NCI-H2029 (cell line): ENCODE data around the gene SUN1.

Source experiments
- DNase-seq: peaks from one replicate; lab custom pipeline; 2025; lab: John Stamatoyannopoulos, UW

Gene SUN1

DNA sequence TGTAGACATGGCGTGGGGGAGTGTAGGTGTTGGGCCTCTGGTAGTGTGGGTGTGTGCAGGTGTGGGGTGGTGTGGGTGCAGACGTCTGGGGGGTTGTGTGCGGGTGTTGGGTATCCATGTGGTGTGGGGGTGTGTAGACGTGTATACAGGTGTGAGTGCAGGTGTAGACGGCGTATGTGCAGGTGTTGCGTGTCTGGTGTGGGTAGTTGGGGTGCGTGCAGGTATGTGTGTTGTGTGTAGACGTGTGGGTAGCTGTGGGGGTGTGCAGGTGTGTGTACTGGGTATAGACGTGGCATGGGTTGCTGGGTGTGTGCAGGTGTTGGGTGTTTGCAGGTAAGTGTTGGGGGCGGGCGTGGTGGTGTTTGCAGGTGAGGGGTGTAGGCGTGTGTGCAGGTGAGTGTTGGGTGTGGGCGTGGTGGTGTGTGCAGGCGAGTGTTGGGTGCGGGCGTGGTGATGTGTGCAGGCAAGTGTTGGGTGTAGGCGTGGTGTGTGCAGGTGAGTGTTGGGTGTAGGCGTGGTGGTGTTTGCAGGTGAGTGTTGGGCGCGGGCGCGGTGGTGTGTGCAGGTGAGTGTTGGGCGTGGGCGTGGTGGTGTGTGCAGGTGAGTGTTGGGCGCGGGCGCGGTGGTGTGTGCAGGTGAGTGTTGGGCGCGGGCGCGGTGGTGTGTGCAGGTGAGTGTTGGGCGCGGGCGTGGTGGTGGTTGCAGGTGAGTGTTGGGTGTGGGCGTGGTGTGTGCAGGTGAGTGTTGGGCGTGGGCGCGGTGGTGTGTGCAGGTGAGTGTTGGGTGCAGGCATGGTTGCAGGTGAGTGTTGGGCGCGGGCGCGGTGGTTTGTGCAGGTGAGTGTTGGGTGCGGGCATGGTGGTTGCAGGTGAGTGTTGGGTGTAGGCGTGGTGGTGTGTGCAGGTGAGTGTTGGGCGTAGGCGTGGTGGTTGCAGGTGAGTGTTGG, 60.6 kb downstream of the SUN1 start:
- DNase-seq, result no peak

DNA sequence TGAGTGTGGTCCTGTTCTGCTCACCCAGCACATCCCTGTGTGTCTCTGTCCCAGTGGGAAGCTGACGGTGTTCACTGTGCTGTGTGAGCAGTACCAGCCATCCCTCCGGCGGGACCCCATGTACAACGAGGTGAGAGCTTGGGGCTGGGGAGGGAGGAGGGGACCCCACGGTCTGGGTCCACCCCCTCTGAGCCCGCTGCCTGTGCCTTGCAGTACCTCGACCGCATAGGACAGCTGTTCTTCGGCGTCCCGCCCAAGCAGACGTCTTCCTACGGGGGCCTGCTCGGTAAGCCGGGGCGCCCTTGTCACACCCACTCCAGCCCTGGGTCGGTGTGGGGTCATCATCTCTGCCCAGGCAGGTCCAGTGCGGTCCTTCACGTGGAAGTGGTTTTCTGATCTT, 61.4 kb downstream of the SUN1 start:
- DNase-seq, result no peak

DNA sequence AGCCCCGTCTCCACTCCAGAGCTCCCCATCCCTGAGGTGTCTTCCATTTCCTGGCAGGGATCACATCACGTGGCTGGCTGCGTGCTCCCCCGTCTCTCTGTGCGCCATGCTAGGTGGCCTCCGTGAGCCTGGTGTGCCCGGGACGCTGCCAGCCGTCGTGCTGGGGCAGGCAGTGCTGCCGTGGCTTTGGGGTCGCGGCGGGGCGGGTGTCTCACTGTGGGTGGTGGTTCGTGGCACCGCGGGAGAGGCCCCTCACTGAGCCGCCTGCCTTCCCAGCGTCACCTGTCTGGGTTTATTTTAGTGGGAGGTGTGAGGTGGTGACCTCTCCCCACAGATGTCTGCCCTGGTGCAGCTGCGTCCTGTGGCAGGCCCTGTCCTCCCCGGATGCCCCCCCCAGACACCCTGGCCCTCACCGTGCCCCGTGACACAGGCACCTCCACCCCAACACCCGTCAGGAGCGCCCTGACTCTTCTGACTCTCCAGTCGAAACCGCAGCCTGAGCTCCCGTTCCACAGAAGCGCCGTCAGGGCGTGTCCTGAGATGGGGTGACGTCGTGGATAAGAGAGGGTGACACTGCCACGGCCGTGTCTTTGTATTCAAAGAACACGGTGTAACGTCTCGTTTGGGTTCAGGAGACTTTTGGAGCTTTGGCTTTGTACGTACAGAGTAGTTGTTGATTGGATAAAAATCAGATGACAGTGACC, 62.0 kb downstream of the SUN1 start:
- DNase-seq, result no peak

DNA sequence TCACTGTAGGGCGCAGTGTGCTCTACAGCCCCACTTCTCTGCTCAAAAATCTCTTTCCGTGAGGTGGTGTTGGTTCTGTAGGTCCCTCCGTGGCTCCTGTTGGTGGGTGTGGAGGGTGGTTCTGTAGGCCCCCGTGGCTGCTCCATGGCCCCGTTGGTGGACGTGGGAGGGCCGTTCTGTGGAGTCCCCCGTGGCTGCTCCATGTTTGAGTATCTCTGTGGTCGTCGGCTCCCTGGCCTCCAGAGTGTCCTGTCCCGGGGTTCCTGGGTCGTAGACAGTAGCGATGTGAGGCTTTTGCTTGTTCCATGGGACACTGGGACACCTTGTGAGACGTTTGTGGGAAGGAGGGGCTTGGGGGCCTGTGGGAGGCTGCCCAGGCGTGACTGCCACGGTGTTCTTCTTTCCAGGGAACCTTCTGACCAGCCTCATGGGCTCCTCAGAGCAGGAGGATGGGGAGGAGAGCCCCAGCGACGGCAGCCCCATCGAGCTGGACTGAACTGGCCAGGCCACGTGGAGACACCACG, 62.7 kb downstream of the SUN1 start:
- no peak for DNase-seq

DNA sequence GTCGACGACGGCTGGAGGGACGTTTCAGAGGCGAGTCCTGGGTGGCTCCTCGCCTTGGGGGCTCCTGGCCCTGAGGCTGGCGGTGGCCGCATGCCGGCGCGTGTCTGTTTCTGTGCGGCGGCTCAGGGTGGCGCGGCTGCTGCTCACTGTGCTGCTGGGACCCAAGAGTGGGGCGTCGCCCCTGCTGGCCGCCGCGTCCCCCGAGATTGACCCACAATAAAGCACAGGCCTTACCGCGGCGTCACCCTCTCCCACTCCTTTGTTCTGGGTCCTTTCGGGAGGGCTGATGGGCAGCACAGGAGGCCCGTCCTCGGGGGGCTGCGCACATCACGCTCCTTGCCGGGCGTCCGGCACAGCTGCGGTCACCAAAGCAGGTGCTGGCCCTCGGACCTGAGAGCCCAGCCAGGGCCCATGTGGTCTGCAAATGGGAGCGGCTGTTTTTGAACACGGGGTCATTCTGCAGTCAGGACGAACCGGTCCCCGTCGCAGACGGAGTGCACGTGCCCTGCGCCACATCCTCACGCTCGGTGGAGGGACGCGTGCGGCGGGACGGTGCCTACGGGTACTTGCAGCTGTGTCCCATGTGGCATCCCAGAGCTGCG, 63.3 kb downstream of the SUN1 start:
- no peak for DNase-seq

DNA sequence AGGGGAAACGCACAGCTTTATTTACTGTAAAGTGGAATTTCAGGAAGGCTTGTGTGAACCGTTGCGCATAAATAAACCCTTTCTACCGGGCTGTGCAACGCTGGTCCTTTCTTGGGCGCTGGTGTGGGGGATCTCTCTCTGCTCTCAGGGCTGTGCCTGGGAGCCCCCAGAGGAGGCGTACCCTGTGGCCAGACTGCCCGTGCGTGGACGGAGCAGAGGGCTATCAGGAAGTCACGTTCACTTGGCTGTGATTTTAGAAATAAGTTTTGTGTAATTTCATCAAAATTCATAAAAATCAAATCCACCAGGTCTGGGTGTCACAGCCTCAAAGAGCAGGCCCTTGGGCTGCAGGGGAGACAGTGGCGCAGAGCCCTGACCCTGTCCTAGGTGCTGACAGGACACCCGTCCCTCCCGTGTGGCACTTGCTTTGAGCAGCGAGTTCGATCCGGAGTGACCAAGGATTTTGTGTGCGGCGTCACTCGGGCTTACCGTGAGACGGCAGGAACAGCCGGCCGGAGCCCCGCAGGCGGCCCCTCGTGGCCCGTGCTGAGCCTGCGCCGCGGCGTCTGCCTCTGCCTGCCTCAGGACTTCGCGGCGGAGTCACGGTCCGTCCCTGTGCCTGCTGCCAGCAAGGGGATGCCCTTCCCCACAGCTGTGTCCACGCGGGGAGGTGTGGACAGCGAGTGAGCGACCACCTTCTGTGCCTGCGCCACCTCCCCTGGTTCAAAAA, 64.2 kb downstream of the SUN1 start:
- no peak for DNase-seq

DNA sequence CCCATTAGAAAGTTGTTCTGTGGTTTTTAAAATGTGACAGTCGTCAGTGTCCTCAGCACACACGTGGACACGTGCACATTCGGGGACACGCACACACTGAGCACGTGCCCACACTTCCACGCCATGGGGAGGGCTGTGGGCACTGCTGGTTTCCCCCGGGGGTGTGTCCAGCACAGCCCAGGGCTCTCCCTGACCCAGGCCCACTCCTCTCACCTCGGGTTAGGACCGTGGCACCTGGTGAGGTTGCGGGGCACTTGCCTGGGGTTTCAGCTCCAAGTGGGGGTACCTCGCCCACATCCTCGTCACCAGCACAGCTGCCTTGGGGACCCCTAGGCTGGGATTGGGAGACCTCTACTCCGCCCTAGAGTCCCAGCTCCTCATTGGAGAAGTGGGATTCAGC, 64.8 kb downstream of the SUN1 start:
- no peak for DNase-seq

DNA sequence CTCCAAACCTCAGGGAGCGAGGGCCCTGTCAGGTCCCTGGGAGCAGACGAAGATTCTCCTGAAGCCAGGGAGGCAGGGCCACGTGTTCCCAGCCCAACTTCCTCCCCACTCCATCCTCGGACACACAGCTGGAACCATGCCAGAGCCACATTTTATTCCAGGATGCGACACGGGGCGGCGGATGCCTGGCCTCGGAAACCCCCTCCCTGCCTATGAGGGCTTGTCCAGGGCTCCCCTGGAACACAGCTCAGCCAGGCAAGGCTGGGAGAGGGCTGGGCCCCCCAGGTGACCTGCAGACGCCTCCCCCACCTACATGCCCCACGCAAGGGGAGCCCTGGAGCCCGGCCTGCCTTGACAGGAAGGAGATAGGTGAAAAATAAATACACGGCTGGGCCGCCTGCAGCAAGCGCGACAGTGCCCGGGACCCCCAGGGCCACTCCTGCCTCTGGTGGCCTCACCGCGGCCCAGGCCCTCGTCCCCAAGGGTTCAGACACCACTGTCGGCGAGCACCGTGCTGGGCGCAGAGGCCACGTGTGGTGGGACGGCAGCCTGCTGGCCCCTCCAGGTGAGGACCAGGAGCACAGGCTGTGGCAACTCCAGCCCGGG, 65.6 kb downstream of the SUN1 start:
- DNase-seq, result peak; percentile 50

DNA sequence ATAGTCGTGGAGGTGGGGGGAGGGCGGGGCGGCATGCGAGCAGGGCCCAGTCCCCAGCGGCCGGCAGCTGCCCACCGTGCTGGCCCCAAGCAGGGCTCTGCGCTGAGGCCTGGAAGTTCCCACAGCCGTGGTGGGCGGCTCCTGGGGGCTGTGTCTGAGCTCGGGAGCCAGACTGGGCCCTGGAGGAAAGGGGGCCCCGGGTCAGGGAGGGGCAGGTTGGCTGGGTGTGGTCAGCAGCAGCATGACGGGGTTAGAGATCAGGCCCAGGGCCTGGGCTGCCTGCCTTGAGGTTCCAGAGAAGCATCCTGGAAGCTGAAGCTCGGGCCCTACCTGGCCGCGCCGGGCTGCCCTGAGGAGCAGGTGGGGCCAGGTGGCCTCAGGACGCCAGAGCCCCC, 66.2 kb downstream of the SUN1 start:
- no peak for DNase-seq

DNA sequence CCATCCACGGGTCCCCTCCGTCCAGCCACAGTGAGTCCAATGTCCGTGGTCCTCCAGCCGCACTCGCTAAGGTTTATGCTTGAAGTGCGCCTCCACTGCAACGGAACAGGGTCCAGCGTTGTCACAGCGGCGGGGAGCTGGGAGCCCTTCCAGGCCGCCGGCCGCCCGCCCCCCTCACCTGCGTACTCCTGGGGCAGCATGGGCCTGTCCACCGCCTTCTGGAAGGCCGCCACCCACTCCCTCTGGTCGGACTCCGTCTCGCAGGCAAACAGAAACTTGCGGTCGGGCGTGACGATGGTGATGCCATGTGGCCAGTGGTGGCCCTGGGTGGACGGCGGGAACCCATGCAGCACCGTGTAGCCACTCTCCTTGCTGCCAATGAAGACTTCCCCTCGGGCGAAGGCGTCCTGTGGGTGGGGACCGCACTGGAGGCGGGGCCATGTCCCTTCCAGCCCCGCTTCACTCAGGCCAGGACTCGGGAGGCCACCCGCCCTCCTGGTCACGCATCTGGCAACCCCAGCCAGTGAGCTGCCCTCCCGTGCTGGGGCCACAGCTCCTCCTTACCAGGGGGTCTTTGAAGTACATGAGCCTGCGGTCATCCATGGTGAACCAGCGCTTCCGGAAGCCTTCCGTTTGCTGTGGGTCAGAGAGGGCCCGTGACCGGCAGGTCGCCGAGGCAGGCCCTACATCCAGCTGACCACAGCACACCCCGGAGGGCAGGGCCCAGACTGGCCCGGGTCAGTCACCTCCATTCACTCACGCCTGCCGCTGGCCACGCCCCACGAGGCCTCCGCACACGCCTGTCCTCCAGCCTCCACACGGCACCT, 66.8 kb downstream of the SUN1 start:
- no peak for DNase-seq

DNA sequence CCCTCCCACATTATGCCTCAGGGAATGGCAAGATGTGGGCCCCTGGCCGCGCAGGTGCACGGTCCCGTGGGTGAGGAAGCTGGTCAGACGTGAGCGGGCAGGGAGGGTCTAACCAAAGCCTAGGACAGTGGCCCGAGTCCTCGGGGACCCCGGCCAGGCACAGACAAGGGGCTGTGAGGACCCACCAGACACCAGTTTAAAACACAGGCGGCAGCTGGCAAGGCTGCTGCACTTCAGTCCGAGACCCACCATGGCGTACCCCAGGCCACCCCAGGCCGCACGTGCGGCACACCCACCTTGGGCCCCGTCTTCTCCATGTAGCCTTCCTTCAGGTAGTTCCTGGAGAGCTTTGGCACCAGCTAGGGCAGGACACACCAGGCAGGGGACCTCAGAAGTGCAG, 67.5 kb downstream of the SUN1 start:
- DNase-seq, result no peak

DNA sequence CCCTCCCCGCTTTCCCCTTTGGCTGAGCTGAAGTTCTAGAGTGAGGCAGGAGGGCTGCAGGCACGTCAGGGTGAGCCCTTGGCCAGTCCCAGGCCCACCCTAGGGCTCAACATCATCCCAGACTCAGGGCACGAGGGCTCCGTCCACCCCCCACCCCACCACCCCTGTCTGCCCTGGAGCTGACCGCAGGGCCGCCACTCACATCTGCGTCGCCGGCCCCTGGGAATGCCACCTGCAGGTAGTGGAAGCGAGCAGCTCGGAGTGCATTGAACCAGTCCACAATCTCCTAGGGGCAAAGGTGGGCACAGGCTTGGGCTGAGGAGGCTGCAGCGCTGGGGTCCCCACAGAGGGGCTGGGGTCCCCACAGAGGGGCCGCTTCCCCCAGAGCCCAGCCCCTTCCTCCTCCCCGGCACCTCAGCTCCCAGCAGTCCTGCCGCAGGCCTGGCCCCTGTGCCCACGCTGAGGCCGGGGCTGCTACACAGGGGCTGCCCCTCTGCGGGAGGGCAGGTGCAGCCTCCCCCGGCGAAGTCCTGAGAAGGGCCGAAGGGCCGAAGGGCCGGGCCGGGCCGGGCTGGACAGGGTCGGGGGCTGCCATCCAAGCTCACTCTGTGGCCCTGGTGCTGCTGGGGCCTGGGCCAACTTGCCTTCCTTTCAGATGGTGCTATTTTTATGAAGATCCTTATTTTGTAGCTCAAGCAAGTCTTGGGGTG, 68.2 kb downstream of the SUN1 start:
- DNase-seq, result no peak

DNA sequence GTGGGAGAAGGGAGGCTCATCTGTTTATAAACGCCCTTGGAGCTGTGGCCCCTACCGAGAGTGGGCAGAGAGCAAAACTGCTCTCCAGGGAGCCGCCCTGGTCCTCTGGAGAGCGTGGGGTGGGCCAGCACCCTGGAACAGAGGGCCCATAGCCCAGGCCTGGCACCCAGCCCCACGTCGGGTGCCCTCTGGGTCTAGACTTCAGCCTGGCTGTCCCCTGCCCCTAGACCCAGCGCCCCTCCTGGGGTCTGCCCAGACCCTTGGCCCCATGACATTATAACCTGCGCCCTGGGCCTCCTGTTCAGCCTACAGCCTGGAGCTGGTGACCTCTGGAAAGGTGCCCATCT, 68.7 kb downstream of the SUN1 start:
- DNase-seq, result no peak

DNA sequence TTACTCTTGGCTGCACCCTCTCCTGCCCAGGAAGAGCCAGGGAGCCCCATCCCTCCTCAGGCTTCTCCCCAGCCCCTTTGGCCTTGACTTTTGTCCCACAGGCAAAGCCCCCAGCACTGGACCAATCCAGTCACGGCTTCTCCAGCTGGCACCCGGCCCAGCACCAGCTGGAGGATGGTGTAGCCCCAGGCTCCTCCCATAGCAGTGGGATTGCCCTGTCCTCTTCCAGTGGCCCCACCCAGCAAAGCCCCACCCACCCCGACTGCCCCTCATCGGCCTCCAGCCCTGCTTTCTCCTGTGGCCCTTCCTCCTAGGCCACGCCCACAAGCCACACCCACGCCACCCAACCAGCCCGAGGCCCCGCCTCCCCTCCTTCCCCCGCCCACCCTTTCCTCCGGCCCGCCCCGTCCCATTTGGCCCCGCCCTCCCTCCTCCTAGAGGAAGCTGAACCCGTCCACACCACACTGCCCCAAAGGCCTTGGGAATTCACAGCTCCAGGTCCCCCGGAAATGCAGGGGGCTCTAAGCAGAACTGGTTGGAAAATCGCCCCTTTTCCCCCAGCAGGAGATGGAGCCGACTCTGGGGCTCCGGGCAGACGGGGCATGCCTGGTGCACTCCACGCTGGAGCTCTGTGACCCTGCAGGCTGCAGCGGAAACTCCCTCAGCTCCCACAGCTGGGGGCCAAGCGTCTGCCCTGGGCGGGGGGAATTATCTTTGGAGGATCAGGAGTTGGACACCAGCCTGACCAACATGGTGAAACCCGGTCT, 69.3 kb downstream of the SUN1 start:
- peak; percentile 90 for DNase-seq

DNA sequence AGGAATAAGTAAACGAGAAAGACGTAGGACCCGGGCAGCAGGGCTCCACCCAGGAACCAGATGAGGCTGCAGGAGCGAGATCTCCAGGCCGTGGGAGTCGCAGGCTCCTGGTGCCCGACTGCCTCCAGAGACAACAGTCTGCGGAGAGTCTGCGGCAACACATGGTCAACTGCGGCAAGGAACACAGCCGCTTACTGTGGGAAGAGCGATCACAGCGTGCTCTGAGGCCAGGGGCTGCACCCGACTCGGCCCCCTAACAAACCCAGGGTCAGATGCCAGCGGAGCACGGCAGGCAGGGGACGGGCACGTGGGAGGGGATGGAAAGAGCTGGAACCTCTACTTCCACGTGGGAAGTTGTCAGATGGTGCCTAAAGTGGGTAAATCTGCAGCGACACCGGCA, 70.7 kb downstream of the SUN1 start:
- DNase-seq, result no peak

DNA sequence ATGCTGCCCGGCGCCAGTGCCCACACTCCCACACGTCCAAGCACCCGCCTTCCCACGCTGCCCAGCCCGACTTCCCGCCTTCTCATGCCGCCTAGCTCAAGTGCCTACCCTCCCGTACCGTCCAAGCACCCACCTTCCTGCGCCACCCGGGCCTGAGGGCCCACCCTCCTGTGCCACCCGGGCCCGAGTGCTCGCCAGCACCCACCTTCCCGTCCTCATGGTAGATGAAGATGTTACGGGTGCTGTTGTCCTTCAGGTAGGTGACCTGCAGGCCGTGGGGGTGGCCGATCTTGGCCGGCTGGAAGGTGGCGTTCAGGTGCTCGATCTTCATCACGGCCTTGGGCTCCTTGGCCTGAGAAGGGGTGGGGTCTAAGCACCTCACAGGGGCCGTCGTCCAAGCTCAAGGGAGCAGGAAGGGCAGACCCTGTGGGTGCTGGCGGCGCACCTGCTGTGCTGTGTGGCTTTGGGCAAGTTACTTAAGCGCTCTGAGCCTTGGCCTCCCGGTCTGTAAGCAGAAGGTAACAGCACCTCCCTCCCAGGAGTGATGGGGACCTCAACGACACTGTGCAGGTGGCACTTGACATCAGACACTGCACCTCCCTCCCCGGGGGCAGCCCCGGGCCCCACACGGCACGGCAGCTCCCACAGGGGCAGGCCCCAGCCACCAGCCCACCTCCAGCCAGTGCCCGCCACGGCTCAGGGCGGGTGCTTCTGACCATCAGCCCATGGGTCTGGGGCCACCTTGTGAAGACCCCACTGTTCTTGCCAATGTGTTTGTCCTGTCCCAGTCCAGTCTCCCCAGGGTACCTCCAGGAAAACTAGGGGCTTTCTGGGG, 71.9 kb downstream of the SUN1 start:
- no peak for DNase-seq

DNA sequence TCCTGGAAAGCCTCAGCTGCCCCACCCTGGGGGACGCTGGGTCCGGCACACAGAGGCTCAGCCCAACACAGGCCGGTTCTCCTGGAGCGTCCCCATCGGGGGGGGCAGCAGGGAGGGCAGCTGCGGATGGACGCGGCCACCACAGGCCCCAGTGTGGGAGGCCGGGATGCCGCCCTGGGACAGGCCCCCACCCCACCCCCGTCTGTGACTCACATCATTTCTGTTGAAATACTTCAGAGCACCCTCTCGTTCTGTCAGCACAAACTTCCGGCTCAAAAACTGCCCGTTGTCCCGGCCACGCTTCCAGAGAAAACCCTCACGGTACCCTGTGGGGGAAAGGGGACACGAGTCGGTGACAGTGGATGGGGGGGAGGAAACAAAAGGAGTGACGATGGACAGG, 72.6 kb downstream of the SUN1 start:
- DNase-seq, result no peak

DNA sequence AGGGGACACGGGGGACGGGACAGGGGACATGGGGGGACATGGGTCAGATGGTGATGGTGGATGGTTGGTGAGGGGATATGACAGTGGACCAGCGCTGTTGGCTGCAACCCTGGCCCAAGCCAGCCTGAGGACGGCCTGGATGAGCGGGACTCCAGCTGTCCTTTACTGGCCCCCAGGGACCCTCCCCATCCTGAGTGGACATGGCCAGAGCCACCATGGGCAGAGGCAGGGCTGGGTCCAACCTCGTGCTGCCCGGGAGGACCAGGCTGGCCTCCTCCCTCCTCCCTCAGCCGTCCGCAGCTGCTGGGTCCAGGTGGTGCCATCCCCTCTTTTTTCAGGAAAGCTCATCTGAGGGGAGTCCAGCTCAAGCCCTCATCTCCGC, 74.5 kb downstream of the SUN1 start:
- no peak for DNase-seq
